Kidney epithelial cell (primary cell): ENCODE measurements around the gene DAPK1. TPM values are rescaled to one million over a fixed set of nuclear protein-coding genes. Genes with fewer than 3 reads are reported as not detected.

Experiments
- DNase-seq: peaks from one replicate; pipeline ENCODE4 v3.0.0-alpha.2; 2010; ENCODE audit warnings: low read depth
- H3K27me3 ChIP-seq: 2 replicates; pipeline ENCODE4 v1.6.0; 2011; ENCODE audit warnings: low read length; ENCODE audit not compliant: control insufficient read depth, insufficient read depth
- H3K36me3 ChIP-seq: 2 replicates; pipeline ENCODE4 v1.5.1; 2011; ENCODE audit warnings: low read length; ENCODE audit not compliant: control insufficient read depth, insufficient read depth
- H3K4me3 ChIP-seq: 2 replicates; pipeline ENCODE4 v1.5.1; 2011; ENCODE audit warnings: low read depth, mild to moderate bottlenecking, control low read depth, low read length
- total RNA-seq: library from RNA; depleted of rRNA; stranded (reverse); fragments of >200 nt; gene quantifications from 2 replicates; pipeline ENCODE4 v1.2.3, GENCODE V29; 2015
- TF ChIP-seq, protein P1 (sequence below): IDR thresholded peaks from 2 replicates; pipeline ENCODE4 v1.5.1; 2011; ENCODE audit warnings: mild to moderate bottlenecking, moderate library complexity, low read length, control low read depth, inconsistent platforms; ENCODE audit not compliant: insufficient read depth, poor library complexity, severe bottlenecking

Gene DAPK1
- total RNA-seq, 1 donor from 2014 or later: 23.5 TPM

DNA sequence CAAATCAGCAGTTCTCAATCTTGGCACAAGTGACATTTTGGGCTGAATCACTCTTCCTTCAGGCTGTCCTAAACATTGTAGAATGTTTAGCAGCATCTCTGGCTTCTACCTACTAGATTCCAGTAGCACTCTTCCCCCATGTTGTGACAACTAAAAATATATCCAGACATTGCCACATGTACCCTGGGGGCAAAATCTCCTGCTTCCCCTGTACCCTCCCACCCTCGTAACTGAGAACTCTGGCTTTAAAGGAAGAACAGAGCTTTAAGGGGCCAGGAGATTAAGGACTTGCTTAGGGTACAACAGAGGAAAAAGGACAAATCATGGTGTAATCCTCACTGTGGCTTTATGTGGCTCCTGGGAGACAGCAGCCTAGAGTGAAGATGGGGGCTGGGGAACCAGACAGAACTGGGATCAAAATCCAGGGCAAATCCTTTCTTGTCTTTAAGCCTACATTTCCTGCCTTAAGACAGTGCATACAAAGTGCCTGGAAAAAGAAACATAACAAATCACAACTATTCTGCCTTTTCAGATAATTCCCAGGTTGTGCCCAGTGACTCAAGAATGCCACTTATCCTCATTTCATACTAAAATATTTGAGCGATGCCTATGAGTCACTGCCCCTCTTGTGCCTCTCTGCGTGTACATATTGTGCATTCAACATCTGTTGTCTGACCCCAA lies 109.3 kb downstream of the DAPK1 start:
- DNase-seq: no peak
- H3K4me3 ChIP-seq: no peak overlapping the region
- no peaks in the 10 kb centered on the region for H3K27me3 ChIP-seq
- H3K36me3 ChIP-seq: peaks cover 1% of the 10 kb centered on the region
- TF ChIP-seq, protein P1, sequence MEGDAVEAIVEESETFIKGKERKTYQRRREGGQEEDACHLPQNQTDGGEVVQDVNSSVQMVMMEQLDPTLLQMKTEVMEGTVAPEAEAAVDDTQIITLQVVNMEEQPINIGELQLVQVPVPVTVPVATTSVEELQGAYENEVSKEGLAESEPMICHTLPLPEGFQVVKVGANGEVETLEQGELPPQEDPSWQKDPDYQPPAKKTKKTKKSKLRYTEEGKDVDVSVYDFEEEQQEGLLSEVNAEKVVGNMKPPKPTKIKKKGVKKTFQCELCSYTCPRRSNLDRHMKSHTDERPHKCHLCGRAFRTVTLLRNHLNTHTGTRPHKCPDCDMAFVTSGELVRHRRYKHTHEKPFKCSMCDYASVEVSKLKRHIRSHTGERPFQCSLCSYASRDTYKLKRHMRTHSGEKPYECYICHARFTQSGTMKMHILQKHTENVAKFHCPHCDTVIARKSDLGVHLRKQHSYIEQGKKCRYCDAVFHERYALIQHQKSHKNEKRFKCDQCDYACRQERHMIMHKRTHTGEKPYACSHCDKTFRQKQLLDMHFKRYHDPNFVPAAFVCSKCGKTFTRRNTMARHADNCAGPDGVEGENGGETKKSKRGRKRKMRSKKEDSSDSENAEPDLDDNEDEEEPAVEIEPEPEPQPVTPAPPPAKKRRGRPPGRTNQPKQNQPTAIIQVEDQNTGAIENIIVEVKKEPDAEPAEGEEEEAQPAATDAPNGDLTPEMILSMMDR: no peak

DNA sequence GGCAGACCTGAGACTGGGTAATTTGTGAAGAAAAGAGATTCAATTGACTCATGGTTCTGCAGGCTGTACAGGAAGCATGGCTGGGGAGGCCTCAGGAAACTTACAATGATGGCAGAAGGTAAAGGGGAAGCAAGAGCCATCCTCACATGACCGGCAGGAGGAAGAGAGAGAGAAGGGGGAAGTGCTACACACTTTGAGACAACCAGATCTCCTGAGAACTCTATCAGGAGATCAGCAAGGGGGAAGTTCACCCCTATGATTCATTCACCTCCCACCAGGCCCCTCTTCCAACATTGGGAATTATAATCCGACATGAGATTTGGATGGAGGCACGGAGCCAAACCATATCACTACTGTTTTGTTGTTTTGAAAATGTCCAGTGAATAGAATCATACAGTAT lies 110.2 kb downstream of the DAPK1 start:
- no peak for DNase-seq
- TF ChIP-seq, protein P1: no peak
- Histone ChIP-seq H3K36me3 (peaks cover 1% of the 10 kb centered on the region), H3K27me3 (no peaks in the 10 kb centered on the region), H3K4me3 (no peak overlapping the region)

DNA sequence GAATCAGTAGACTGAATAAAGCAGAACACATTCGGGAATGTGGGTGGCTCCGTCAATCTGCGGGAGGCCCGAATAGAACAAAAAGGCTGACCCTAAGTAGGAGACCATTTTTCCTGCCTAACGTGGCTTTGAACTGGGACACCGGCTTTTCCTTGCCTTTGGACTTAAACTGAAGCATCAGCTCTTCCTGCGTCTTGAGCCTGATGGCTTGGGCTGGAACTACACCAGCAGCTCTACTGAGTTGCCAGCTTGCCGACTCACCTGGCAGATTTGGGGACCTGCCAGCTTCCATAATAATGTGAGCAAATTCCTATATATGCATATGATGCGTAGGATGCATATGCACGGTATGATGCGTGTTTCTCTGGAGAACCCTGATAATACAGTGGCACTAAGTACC lies 111.3 kb downstream of the DAPK1 start:
- H3K36me3 ChIP-seq: peaks cover 1% of the 10 kb centered on the region
- DNase-seq: no peak
- TF ChIP-seq, protein P1: no peak
- H3K4me3 ChIP-seq: no peak overlapping the region
- no peaks in the 10 kb centered on the region for H3K27me3 ChIP-seq

DNA sequence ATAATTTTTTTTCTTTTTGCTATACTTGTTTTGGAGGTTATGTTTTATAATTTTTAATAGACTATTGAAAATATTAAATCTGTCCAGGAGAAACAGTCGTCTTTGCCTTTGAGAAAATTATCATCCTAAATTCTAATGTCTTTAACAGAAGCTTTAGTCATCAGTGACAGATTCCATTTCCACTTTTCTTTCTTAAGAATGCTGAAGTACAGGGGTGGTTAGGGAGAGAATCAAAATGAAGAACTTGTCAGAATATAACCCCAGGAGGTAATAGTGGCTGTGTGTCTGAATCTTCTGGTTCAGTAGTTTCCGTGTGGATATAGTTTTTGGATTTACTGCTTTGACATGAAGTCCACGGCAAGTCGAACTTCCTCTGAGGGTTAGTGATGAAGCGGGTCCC lies 111.8 kb downstream of the DAPK1 start:
- no peak for DNase-seq
- H3K36me3 ChIP-seq: peaks cover 1% of the 10 kb centered on the region
- no peak overlapping the region for H3K4me3 ChIP-seq
- no peaks in the 10 kb centered on the region for H3K27me3 ChIP-seq
- TF ChIP-seq, protein P1: no peak

DNA sequence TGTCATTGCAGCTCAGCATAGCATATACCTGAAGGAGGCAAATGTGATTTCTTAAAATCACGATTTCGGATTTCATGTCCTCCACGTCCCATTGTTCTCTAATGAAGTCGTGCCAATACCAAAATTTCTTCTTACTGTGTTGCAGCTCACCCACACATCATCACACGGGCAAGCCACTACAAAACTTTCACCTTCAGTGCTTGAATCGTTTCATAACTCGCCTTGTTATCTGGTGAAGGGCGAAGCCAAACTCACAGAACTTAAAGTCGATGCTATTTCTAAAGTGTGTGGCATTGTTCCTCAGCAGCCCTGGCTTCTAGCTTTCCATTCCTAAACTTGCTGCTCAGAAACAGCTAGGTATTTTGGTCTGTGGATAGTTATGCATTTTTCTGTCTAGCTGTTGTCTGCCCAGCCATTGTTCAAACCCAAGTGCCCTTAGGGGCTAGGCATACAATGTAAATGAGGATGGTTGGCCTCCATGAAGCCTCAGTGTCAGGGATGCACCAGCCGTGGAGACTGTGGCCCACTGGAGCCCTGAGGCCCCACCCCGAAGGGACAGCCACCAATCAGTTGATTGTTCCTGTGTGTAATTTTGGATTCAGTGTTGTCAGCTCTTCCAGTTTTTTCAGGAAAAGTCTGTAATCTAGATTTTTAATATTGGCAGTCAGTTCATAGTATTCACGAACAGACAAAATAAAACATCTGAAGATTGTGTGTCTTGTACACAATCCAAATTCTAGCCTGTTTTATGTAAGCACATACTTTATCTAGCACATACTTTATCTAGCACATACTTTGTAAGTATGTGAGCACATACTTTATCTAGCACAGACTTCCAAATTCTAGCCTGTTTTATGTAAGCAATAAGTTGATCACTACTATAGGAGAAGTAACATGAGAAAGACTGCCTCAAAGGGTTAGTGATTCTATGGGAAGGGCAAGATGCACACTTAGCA lies 112.8 kb downstream of the DAPK1 start:
- Histone ChIP-seq H3K27me3 (no peaks in the 10 kb centered on the region), H3K4me3 (no peak overlapping the region), H3K36me3 (peaks cover 1% of the 10 kb centered on the region)
- DNase-seq: no peak
- TF ChIP-seq, protein P1: no peak

DNA sequence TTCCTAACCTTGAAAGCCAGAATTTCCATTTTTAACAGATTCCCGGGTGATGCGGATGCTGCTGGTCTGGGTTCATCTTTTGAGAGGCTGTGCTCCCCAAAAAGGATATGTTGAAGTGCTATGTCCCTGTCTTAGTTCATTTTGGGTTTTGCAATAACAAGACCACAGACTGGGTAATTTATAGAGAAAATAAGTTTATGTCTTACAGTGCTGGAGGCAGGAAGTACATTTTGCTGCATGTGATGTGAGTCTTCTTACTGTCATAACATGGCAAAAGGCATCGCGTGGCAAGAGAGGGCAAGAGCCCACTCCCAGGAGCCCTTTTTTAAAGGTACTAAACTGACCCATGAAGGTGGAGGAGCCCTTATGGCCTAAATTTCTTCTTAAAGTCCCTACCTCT lies 114.1 kb downstream of the DAPK1 start:
- no peak for DNase-seq
- TF ChIP-seq, protein P1: no peak
- no peaks in the 10 kb centered on the region for H3K27me3 ChIP-seq

More for the DNA sequence above, 114.1 kb downstream of the DAPK1 start:
- Histone ChIP-seq H3K4me3 (no peak overlapping the region), H3K36me3 (peaks cover 1% of the 10 kb centered on the region)
